Measurements from ENCODE around the gene LETMD1.

LETMD1 gene

DNA sequence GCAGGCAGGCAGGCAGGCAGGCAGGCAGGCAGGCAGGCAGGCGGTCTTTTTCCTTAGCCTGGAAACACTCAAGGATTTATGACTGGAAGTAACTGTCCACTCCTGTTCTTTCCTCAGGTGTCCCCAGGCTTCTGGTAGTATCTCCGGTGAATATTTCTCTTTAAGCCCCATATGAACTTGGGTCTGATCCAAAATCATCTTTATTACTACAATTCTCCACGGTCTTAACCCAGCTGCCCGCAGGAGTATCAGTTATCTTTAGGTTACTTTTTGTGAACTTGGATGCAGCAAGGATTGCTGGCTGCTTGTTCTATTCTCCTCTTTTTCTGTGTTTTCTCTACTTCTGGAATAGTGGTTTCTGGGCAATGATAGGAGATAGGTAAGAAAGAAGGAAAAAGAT is 32.0 kb downstream of the LETMD1 start:
- no peak for DNase-seq

DNA sequence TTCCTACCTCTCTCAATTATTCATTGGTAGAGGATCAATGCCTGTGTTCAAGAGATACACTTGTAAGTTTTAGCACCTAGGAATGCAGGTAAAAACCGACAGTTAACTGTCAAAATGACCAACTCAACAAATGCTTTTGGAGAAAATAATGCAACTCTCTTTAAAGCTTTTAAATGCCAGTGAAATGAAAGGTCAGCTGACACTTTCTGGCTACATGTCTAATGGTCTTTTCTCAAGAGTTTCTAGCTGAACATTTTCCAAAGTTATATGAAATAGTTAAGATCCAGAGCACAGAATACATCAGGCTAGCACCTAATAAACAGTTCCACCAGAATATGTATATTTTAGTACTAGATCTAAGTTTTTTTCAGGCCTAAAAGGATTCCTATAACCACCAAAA is 33.3 kb downstream of the LETMD1 start:
- DNase-seq, result no peak

DNA sequence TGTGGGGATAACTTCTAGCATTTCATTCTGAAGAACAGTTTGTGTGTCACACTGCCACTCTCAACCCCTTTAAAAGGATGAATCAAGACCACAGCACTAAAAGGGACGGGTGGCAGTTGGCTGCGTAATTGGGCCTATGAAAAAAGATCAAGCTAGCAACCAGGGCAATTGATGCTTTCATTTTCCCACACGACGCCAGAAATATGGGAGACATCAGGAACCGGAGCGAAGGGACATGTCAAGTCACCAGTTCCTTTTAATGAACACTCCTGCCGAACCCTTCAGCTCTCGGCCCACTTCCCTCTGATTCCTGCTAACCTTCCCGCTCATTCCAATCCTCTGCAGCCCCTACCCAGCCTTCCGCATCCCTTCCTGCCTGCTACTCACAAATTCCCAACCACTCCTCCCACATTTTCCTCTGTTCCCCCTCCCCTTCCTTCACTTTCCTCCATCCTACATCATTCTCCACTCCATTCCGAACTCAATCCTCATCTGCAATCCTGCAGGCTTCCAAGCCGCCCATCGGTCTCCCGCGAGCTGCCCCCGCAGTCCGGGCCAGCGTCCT is 34.5 kb downstream of the LETMD1 start:
- DNase-seq, result peak; percentile 83

DNA sequence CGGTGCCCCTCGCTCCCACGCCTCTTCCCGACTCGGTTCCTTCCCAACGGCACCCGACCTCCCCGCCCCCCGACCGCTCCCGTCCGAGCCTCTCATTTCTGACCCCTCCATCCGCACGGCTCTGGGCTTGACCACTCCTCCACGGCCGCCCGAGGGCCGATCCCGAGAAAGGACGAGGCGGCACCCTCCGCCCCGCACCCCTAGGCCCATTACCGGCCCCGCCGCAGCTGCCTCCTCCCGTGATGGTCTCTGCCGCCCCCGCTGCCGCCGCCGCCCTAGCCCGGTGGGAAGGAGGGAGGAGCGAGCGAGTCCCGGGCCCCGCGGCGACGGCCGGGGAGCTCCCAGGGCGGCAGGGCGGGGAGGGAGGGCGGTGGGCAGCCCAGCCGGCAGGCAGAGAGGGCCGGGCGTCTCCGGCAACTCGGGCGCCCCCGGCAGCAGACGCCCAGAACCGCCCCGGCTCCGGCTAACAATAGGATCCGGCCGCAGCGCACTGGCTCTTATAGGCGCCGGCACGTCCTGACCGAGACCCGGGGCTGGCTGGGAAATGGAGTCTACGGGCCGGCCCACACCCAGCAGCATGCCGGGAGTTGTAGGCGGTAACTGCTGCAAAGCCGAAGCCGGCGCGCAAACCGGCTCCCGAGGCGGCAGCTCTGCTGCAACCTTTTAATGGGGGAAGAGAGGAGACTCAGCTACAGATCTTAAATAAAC is 35.2 kb downstream of the LETMD1 start, which contains the start of gene CSRNP2:
Gene CSRNP2, minus strand, starts transcription at position 471 of the 708 bp plus-strand sequence. CDS start 7,035 bp downstream, outside the sequence.
- DNase-seq, result peak; percentile 100

DNA sequence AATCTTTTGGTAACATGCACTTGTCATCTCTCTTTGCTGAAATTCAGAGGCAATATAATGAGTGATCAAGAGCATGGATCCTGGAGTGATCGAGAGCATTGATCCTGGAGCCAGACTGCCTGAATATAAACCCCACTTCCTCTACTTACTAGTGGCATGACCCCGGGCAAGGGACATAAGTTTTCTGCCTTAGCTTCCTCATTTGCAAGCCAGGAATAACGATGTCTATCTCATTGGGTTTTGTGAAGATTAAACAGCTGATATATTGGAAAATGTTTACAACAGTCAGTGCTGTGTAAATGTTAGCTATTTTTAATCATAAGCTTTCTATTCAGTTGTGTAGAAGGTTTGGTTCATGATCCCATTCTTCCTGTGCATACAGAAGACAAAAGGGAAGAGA is 37.6 kb downstream of the LETMD1 start:
- no peak for DNase-seq

DNA sequence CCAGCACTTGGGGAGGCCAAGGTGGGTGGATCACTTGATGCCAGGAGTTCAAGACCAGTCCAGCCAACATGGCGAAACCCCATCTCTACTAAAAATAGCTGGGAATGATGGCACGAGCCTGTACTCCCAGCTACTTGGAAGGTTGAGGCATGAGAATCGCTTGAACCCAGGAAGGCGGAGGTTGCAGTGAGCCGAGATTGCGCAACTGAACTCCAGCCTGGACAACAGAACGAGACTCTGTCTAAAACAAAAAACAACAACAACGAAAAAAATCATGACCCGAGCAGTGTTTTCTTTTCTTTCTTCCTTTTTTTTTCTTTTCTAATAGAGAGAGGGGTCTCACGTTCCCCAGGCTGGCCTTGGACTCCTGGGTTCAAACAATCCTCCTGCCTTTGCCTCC is 38.8 kb downstream of the LETMD1 start:
- DNase-seq, result no peak

DNA sequence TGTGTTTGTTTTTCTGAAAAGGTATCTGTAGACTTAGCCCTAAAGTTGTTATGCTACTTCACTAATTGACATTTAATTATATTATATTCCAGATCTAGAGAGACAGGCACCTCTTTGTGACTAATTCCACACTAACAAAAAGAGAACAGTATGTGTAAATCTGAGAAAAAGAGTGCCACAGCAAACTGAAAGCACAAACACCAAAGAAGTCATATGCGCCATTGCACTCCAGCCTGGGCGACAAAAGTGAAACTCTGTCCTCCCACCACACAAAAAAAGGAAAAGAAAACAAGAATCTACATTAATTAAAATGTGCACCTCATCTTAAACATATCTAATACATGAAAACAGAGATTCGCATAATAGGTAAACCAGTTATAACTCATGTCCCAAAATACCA is 39.7 kb downstream of the LETMD1 start:
- no peak for DNase-seq

DNA sequence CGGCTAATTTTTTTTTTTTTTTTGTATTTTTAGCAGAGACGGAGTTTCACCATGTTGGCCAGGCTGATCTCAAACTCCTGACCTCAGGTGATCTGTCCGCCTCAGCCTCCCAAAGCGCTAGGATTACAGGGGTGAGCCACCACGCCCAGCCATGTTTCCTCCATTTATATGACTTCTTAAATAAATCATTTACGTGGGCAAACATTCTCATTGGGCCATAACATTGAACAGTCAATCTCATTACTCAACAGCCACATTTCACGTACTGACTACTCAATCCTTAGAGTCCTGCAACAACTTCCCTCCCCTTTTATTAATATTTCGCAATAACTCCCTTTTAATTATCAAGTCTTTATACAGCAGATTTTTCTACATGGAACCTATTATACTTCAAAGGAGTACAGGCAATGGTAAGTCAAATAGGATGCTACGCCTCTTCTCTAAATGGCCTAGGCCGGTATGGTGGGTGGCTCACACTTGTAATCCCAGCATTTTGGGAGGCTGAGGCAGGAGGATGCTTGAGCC is 42.6 kb downstream of the LETMD1 start:
- no peak for DNase-seq

DNA sequence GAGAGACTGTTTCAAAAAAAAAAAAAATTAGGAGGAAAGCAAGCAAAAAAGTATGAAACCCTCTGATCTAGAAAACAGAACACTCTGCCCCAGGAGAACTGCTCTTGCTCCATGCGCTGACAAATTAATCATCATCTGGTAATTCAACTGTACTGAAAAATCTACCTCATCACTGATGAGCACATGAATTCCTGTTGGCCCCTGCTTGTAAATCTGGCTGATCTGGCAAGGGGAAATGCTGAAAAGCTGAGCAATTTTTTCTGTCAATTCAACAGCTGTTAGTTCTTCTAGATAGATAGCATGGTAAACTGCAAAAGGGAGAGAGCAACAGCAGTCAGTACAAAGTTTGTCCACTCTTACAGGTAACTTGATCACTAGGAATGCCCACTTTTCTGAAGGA is 50.5 kb downstream of the LETMD1 start:
- DNase-seq, result peak; percentile 70

DNA sequence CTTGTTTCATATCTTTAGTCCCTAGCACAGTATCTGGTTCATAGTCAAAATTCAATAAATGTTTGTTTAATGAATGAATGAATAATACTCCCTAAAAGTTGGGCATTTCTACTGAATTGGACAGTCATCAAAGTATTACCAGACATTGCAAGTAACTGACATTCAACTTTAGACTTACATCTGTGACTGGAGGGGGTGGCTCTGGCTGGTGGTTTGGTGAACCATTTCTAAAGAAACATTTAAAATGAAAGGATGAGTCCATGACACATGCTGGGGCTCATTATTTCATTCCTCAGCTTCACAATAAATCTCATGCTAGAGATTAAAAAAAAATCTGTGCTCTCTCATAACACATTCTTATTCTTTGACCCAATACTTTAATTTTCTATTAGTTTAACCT is 55.9 kb downstream of the LETMD1 start:
- DNase-seq, result no peak

DNA sequence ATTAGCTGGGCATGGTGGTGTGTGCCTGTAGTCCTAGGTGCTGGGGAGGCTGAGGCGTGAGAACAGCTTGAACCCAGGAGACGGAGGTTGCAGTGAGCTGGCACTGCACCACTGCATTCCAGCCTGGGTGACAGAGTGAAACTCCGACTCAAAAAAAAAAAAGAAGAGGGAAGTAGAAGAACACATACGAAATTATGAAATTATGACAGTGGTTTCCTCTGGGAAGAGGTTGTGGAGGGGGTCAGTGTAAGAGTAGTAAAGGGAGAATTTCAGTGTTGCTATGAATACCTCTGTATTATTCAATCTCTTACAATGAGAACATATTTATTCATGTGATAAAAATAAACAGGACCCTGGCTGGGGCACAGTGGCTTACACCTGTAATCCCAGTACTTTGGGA is 60.0 kb downstream of the LETMD1 start:
- no peak for DNase-seq
